Measurements from ENCODE around the gene CHST8.

DNA sequence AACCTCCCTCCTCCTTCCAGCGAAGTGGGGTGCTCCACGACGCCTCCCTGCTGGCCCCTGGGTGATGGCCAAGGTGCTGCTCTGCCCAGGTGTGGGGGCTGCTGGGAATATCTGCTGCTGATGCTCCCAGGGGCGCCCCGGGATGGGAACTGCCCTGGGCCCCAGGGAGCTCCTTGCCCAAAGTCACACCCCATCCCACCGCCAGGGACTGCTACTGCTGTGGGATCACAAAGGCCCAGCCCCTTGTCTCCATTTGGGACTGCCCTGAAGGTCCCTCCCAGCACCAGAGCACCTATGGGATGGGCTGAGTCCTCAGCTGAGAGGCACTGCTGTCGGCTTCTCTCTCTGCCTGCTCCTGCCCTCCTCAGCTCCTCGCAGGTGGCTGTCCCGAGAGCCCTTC, 19.0 kb downstream of the CHST8 start:
- TF ChIP-seq, protein P1, sequence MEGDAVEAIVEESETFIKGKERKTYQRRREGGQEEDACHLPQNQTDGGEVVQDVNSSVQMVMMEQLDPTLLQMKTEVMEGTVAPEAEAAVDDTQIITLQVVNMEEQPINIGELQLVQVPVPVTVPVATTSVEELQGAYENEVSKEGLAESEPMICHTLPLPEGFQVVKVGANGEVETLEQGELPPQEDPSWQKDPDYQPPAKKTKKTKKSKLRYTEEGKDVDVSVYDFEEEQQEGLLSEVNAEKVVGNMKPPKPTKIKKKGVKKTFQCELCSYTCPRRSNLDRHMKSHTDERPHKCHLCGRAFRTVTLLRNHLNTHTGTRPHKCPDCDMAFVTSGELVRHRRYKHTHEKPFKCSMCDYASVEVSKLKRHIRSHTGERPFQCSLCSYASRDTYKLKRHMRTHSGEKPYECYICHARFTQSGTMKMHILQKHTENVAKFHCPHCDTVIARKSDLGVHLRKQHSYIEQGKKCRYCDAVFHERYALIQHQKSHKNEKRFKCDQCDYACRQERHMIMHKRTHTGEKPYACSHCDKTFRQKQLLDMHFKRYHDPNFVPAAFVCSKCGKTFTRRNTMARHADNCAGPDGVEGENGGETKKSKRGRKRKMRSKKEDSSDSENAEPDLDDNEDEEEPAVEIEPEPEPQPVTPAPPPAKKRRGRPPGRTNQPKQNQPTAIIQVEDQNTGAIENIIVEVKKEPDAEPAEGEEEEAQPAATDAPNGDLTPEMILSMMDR (IDR thresholded peaks at IDR 0.05; ENCODE audit: insufficient read depth, low read length, poor library complexity, severe bottlenecking): no peak
- no peak for TF ChIP-seq EZH2phosphoT487 (conservative IDR thresholded peaks at IDR 0.05; ENCODE audit: low read length)
